Suprapubic skin (tissue), 4 donors: ENCODE measurements around the gene CTNNA1. TPM values are rescaled to one million over a fixed set of nuclear protein-coding genes. Genes with fewer than 3 reads are reported as not detected.

Experiments used
- DNase-seq, 2 donors: peaks; one replicate each; pipeline ENCODE4 v3.0.0-alpha.2; 2019; ENCODE audit warnings: low spot score in 2 of 2
- H3K27ac ChIP-seq: fragments of 200-600 bp; sonication (generic); one replicate; pipeline ENCODE4 v1.5.1; 2019
- H3K27me3 ChIP-seq: fragments of 200-600 bp; sonication (generic); one replicate; pipeline ENCODE4 v1.5.1; 2019
- H3K36me3 ChIP-seq: fragments of 200-600 bp; sonication (generic); one replicate; pipeline ENCODE4 v1.5.1; 2019
- H3K4me1 ChIP-seq: fragments of 200-600 bp; sonication (generic); one replicate; pipeline ENCODE4 v1.5.1; 2019
- H3K4me3 ChIP-seq: fragments of 200-600 bp; sonication (generic); one replicate; pipeline ENCODE4 v1.5.1; 2019; ENCODE audit warnings: mild to moderate bottlenecking
- H3K9me3 ChIP-seq: fragments of 200-600 bp; sonication (generic); one replicate; pipeline ENCODE4 v1.5.1; 2019
- CTCF ChIP-seq, 2 donors: fragments of 200-600 bp in 1 of 2; fragments of 450-650 bp in 1 of 2; sonication (generic) in 1 of 2; IDR thresholded peaks; one replicate each; pipeline ENCODE4 v1.5.1; 2016 to 2019; ENCODE audit warnings: antibody characterized with exemption in 2 of 2, mild to moderate bottlenecking in 1 of 2, moderate library complexity in 1 of 2
- EP300 ChIP-seq: sonication (generic); formaldehyde crosslinking; IDR thresholded peaks from one replicate; pipeline ENCODE4 v1.6.1; 2017; ENCODE audit warnings: antibody characterized with exemption
- POLR2A ChIP-seq, 2 donors: fragments of 450-650 bp; IDR thresholded peaks; one replicate each; pipeline ENCODE4 v1.6.1; 2017; ENCODE audit warnings: antibody characterized with exemption in 2 of 2, mild to moderate bottlenecking in 2 of 2, moderate library complexity in 2 of 2
- POLR2AphosphoS5 ChIP-seq, 3 donors: sonication (generic); formaldehyde crosslinking; IDR thresholded peaks; one replicate each; pipeline ENCODE4 v1.6.1; 2017; ENCODE audit warnings: antibody characterized with exemption in 3 of 3
- WGBS: methylation state at CpG from one replicate; pipeline ENCODE4 v1.1.5; 2018; 5-methylcytosine and 5-hydroxymethylcytosine counted together
- total RNA-seq, 4 donors: library from RNA; depleted of rRNA; stranded (reverse); fragments of >200 nt; gene quantifications; one replicate each; pipeline ENCODE4 v1.1.0, GENCODE V29; 2016

CTNNA1 gene
- total RNA-seq, 4 donors from 2014 or later = 260 to 332 (median 279) TPM

DNA sequence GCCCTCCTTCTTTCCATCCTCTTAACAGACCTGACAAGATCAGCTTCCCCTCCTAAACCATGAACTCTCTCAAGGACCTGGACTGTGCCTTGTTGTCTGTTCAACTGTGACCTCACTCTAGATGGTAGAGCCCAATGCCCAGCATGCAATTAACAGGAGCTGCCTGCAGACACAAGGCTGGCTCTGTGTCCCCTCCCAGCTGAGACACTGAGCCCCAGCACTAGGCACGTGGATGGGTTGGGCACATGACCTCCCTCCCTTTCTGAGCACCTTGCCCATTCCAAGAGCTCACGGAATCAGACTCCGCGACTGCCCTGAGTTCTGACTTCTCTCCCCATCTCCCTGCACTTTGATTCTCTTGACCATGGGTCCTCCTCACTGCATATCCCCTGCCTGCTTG, 215.4 kb downstream of the CTNNA1 start:
- Histone ChIP-seq H3K27me3 (no peaks in the 10 kb centered on the region), H3K27ac (no peak overlapping the region), H3K4me1 (peaks cover 9% of the 10 kb centered on the region), H3K4me3 (no peak overlapping the region), H3K9me3 (no peaks in the 10 kb centered on the region), H3K36me3 (no peaks in the 10 kb centered on the region)
- 92% methylated on average over 4 of the region's 4 CpGs for whole genome bisulfite sequencing
- TF ChIP-seq POLR2AphosphoS5 (IDR thresholded peaks at IDR 0.05) = no peak
- DNase-seq = no peak

DNA sequence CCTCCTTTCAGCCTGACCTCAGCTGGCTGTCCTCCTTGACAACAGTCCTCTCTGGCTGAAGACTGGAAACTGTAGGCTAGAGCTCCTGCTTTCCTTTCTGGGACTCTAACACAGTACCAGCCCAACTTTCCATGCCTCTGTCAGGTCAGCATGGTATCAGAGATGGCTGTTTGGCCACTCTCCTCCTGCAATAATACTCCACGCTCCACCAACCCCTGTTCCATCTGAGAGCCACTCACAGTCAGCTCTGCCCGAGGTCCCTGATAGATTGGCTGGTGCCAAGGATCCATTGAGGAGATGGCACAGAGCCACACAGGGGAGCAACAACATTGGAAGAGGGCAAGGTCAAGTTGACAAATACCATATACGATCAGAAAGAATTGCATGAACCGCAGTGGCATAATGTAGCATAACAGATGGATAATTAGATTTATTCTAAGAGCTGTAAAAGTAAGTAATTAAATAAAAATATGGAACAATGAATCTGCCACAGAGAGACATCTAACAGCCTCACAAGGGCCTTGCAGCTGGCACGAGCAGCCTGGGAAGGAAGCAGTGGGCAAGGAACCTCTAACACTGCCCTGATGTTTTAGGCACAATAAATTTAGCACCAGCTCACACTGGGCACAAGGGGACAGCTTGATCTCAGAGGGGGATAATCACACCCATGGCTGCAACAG, 216.2 kb downstream of the CTNNA1 start:
- Histone ChIP-seq H3K36me3 (no peaks in the 10 kb centered on the region), H3K4me1 (peaks cover 18% of the 10 kb centered on the region), H3K27me3 (no peaks in the 10 kb centered on the region), H3K27ac (no peak overlapping the region), H3K4me3 (no peak overlapping the region), H3K9me3 (no peaks in the 10 kb centered on the region)
- no peak for DNase-seq
- WGBS = 94% methylated on average over 5 of the region's 5 CpGs
- TF ChIP-seq CTCF (IDR thresholded peaks at IDR 0.05) (no peak), EP300 (no peak), POLR2A (IDR thresholded peaks at IDR 0.05) (no peak), POLR2AphosphoS5 (IDR thresholded peaks at IDR 0.05) (no peak)

GRCh38 chr5:138972230-138972629, 219.0 kb downstream of the CTNNA1 start:
- H3K36me3 ChIP-seq = no peaks in the 10 kb centered on the region
- no peak overlapping the region for H3K4me3 ChIP-seq
- WGBS = 50% methylated on average over 1 of the region's 1 CpG
- no peak overlapping the region for H3K27ac ChIP-seq
- DNase-seq = no peak
- no peaks in the 10 kb centered on the region for H3K27me3 ChIP-seq
- no peaks in the 10 kb centered on the region for H3K9me3 ChIP-seq
- peaks cover 34% of the 10 kb centered on the region for H3K4me1 ChIP-seq
- TF ChIP-seq CTCF (IDR thresholded peaks at IDR 0.05) = no peak
- no peak for TF ChIP-seq EP300
- TF ChIP-seq POLR2A (IDR thresholded peaks at IDR 0.05) = no peak
- no peak for TF ChIP-seq POLR2AphosphoS5 (IDR thresholded peaks at IDR 0.05)

GRCh38 chr5:138972836-138973235, 219.6 kb downstream of the CTNNA1 start:
- H3K9me3 ChIP-seq = no peaks in the 10 kb centered on the region
- TF ChIP-seq POLR2AphosphoS5 (IDR thresholded peaks at IDR 0.05) (no peak), EP300 (no peak), POLR2A (IDR thresholded peaks at IDR 0.05) (no peak), CTCF (IDR thresholded peaks at IDR 0.05) (no peak)
- peaks cover 34% of the 10 kb centered on the region for H3K4me1 ChIP-seq
- 85% methylated on average over 4 of the region's 4 CpGs for WGBS
- H3K27ac ChIP-seq = no peak overlapping the region
- H3K36me3 ChIP-seq = no peaks in the 10 kb centered on the region
- no peaks in the 10 kb centered on the region for H3K27me3 ChIP-seq
- no peak for DNase-seq
- H3K4me3 ChIP-seq = no peak overlapping the region

GRCh38 chr5:138974227-138975063, 221.2 kb downstream of the CTNNA1 start:
- WGBS = 43% methylated on average over 8 of the region's 8 CpGs
- H3K4me3 ChIP-seq = no peak overlapping the region
- no peaks in the 10 kb centered on the region for H3K9me3 ChIP-seq
- H3K27me3 ChIP-seq = no peaks in the 10 kb centered on the region
- H3K27ac ChIP-seq = peak overlapping the region; percentile 64
- peak in 1 of 2 donors; percentile 65 for DNase-seq
- peaks cover 34% of the 10 kb centered on the region for H3K4me1 ChIP-seq
- TF ChIP-seq EP300 (no peak), CTCF (IDR thresholded peaks at IDR 0.05) (no peak), POLR2AphosphoS5 (IDR thresholded peaks at IDR 0.05) (no peak), POLR2A (IDR thresholded peaks at IDR 0.05) (no peak)
- H3K36me3 ChIP-seq = no peaks in the 10 kb centered on the region
